HG03280 (cell line): ENCODE data around the gene CFL2.

Experiments used
- ATAC-seq: cut with Tn5 transposase; IDR thresholded peaks from one replicate; pipeline ENCODE4 v1.9.1; 2021; ENCODE audit warnings: mild to moderate bottlenecking, moderate library complexity; ENCODE audit not compliant: unreplicated experiment

CFL2 gene

GRCh38 chr14:34676516-34677211, 37.7 kb downstream of the CFL2 start:
- ATAC-seq: no peak

- no peak for ATAC-seq
Observed at GRCh38 chr14:34673702-34674101, 40.7 kb downstream of the CFL2 start.

- no peak for ATAC-seq
Observed at GRCh38 chr14:34671716-34672115, 42.7 kb downstream of the CFL2 start.

DNA sequence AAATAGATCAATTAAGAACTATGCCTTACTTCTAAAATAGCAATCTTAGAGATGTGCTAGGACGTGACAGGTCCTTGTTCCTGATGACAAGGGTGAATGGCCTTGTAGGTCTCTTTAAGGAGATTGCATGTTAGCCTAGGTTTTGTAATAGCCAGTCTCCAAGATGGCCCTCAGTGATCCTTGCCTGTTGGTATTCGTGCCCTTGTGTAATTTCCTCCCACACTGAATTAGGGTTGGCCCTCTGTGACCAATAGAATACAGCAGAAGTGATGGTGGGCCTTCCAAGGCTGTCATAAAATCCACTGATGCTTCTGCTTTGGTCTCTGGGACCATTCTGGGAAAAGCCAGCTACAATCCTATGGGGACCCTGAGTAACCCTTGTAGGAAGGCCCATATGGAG, 46.3 kb downstream of the CFL2 start:
- ATAC-seq: no peak

DNA sequence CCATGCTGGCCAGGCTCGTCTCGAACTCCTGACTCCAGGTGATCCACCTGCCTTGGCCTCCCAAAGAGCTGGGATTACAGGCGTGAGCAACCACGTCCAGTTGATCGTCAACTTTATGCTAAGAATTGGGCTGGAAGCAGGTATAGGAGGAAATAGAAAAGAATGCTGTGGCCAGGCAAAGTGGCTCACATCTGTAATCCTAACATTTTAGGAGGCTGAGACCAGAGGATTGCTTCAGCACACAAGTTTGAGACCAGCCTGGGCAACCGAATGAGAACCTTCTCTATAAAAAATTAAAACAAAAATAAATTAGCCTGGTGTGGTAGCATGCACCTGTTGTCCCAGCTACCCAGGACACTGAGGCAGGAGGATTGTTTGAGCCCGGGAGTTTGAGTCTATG, 47.4 kb downstream of the CFL2 start:
- no peak for ATAC-seq

- ATAC-seq: no peak
Observed at GRCh38 chr14:34665785-34666435, 48.5 kb downstream of the CFL2 start.

GRCh38 chr14:34662561-34663088, 51.8 kb downstream of the CFL2 start:
- no peak for ATAC-seq

DNA sequence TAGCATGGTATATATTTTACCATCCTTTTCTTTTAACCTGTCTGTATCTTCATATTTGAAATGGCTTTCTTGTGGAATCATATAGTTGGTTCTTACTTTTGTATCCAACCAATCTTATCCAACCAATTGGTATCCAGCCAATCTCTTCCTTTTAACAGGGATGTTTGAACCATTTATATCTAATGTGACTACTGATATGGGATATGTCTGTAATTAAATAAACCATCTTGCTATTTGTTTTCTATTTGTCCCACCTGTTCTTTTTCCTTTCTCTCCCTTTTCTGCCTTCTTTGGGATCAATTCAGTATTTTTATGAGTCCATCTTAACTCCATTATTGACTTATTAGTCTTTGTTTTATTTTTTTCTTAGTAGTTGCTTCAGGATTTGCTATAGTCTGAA, 53.6 kb downstream of the CFL2 start:
- ATAC-seq: no peak
